Activated B cell treated with CpG ODN at 0.5 μM for 24 hours (primary cell): Measurements from ENCODE around the gene CACNG4. TPM values are rescaled to one million over a fixed set of nuclear protein-coding genes. Genes with fewer than 3 reads are reported as not detected.
"Not testable (repeated sequence)": the region's sequence is repeated elsewhere in the genome, so short reads cannot be mapped to it uniquely, and the experiment has no call there.

Experiments used
- ATAC-seq: fragments of 200-7000 bp; cut with Tn5 transposase; one replicate; pipeline ENCODE4 v1.10.0; 2021; ENCODE audit warnings: low read depth, mild to moderate bottlenecking, moderate library complexity
- CTCF ChIA-PET: fragments of 350-600 bp; sonication (Branson Sonifier 250); formaldehyde crosslinking; loops from one replicate; lab custom pipeline; 2021; ENCODE audit warnings: antibody characterized with exemption; lab: Charles Lee
- POLR2A ChIA-PET: fragments of 350-600 bp; sonication (Branson Sonifier 250); formaldehyde crosslinking; loops from one replicate; lab custom pipeline; 2021; ENCODE audit warnings: antibody characterized with exemption; lab: Charles Lee
- DNase-seq: peaks from one replicate; pipeline ENCODE4 v3.0.0; 2022
- H3K27ac Mint-ChIP-seq: one replicate; pipeline ENCODE4 v1.8.0; 2020; ENCODE audit warnings: mixed read lengths
- H3K27me3 Mint-ChIP-seq: one replicate; pipeline ENCODE4 v1.8.0; 2021; ENCODE audit warnings: mixed read lengths
- H3K36me3 Mint-ChIP-seq: one replicate; pipeline ENCODE4 v1.8.0; 2021; ENCODE audit warnings: low read depth, mixed read lengths
- H3K4me1 Mint-ChIP-seq: one replicate; pipeline ENCODE4 v1.8.0; 2021; ENCODE audit warnings: mixed read lengths
- H3K4me3 Mint-ChIP-seq: one replicate; pipeline ENCODE4 v1.8.0; 2020; ENCODE audit warnings: mild to moderate bottlenecking, mixed read lengths
- H3K9me3 Mint-ChIP-seq: one replicate; pipeline ENCODE4 v1.8.0; 2020; ENCODE audit warnings: mixed read lengths
- intact Hi-C: fragments of 100-400 bp; cut with micrococcal nuclease; formaldehyde crosslinking; loops from one replicate; pipeline ENCODE4 v1.15.1; 2024
- total RNA-seq: library from RNA; stranded (reverse); gene quantifications from 2 replicates; pipeline ENCODE4 v1.2.3, GENCODE V29; 2022
- TF ChIP-seq, protein P1 (sequence below): fragments of 200-600 bp; IDR thresholded peaks from one replicate; pipeline ENCODE4 v1.8.0; 2022; ENCODE audit warnings: antibody characterized with exemption, mild to moderate bottlenecking

CACNG4 gene
- total RNA-seq, 1 donor from 2014 or later, result not detected

DNA sequence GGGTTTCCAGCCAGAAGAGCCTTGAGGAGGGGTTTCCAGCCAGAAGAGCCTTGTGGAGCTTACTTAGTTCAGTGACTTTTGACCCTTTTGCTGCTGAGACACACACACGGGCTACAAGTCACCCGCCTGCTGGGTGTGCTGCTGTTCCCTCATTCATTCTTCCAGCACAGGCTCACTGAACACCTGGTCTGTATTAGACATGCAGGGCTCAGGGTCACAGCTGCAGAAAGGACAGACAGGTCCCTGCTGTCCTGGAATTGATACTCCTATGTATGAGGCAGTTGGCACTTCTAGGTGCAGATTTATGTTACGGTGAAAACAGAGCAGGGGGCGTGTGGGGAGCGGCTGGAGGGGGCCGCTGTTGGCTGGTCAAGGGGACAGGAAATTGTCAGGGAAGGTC, 6.8 kb downstream of the CACNG4 start:
- DNase-seq (no peak), ATAC-seq (no peak)
- no peaks in the 10 kb centered on the region for H3K36me3 Mint-ChIP-seq
- intact Hi-C loops, result no loop called here
- CTCF ChIA-PET, result no interaction called here
- TF ChIP-seq, protein P1, sequence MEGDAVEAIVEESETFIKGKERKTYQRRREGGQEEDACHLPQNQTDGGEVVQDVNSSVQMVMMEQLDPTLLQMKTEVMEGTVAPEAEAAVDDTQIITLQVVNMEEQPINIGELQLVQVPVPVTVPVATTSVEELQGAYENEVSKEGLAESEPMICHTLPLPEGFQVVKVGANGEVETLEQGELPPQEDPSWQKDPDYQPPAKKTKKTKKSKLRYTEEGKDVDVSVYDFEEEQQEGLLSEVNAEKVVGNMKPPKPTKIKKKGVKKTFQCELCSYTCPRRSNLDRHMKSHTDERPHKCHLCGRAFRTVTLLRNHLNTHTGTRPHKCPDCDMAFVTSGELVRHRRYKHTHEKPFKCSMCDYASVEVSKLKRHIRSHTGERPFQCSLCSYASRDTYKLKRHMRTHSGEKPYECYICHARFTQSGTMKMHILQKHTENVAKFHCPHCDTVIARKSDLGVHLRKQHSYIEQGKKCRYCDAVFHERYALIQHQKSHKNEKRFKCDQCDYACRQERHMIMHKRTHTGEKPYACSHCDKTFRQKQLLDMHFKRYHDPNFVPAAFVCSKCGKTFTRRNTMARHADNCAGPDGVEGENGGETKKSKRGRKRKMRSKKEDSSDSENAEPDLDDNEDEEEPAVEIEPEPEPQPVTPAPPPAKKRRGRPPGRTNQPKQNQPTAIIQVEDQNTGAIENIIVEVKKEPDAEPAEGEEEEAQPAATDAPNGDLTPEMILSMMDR, result no peak
- no peaks in the 10 kb centered on the region for H3K9me3 Mint-ChIP-seq
- H3K27me3 Mint-ChIP-seq, result peaks cover 41% of the 10 kb centered on the region
- no peak overlapping the region for H3K4me3 Mint-ChIP-seq
- H3K27ac Mint-ChIP-seq, result no peak overlapping the region
- POLR2A ChIA-PET, result no interaction called here
- H3K4me1 Mint-ChIP-seq, result peaks cover 5% of the 10 kb centered on the region

DNA sequence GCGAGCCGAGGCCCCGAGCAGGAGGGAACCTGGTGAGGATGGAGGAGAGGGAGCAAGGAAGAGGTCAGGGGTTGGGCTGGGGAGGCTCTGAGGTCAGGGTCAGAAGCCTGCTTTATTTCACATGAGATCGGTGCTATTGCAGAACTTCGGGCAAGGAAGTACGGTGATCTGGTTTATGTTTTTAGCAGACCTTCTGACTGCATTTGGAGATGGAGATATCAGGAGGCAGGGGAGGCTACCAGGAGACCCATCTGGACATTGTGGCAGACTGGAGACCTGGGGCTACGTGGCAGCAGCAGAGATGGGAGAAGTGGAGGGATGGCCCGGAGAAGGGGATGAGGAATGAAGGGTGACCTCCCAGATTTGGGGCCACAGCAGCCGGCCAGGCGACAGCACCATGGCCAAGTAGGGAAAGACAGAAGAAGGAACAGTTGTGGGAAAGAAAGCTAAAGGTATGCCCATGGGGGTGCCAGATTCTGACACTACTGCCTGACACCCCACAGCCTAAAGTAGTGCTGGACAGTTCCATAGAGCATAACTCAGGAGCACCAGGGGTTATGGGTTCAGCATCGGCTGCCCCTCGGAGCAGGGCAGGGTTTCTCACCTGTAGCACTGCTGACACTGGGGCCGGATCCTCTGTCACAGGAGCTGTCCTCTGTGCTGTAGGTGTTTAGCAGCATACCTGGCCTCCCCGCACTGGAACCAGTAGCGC, 7.4 kb downstream of the CACNG4 start:
- intact Hi-C loops, result no loop called here
- TF ChIP-seq, protein P1, result no peak
- POLR2A ChIA-PET, result no interaction called here
- ATAC-seq, result no peak
- CTCF ChIA-PET, result no interaction called here
- Mint-ChIP-seq H3K9me3 (no peaks in the 10 kb centered on the region), H3K36me3 (no peaks in the 10 kb centered on the region), H3K4me1 (no peaks in the 10 kb centered on the region), H3K4me3 (no peak overlapping the region), H3K27ac (no peak overlapping the region), H3K27me3 (peaks cover 38% of the 10 kb centered on the region)
- DNase-seq, result no peak

DNA sequence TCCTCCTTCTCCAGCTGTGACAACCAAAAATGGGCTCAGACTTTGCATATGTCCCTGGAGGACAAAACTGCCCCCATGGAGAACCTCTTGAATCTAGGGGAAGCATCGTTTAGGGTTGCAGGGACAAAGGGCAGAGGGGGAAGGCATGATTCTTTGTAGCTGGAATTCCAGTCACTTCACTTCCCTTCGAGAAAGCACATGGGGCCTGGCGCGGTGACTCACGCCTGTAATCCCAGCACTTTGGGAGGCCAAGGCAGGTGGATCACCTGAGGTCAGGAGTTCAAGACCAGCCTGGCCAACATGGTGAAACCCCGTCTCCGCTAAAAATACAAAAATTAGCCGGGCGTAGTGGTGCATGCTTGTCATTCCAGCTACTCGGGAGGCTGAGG, 7.9 kb downstream of the CACNG4 start:
- H3K4me3 Mint-ChIP-seq, POLR2A ChIA-PET, H3K4me1 Mint-ChIP-seq, H3K27ac Mint-ChIP-seq, H3K36me3 Mint-ChIP-seq, DNase-seq, intact Hi-C loops, H3K9me3 Mint-ChIP-seq, CTCF ChIA-PET, ATAC-seq: not testable (repeated sequence)
- H3K27me3 Mint-ChIP-seq, result peaks cover 36% of the 10 kb centered on the region

DNA sequence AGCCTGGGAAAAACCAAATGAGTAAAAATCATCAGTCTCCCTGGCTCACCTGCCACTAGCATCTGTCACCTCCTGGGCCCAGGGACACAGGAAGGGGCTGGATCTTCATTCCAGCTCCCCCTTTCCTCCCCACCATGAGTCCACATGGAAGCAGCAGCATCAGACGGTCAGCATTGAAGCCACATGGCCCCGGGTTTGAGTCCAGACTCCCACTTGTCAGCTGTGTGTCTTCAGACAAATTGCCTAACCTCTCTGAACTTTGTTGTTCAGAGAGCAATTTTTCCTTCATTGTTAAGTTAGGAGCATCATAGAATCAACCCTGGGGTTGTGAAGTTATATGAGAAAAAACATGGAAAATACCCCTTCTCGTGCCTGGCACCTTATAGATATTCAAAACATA, 10.7 kb downstream of the CACNG4 start:
- Mint-ChIP-seq H3K36me3 (no peaks in the 10 kb centered on the region), H3K27me3 (peaks cover 22% of the 10 kb centered on the region), H3K4me1 (no peaks in the 10 kb centered on the region), H3K9me3 (no peaks in the 10 kb centered on the region), H3K27ac (no peak overlapping the region), H3K4me3 (no peak overlapping the region)
- DNase-seq (no peak), ATAC-seq (no peak)
- POLR2A ChIA-PET, result no interaction called here
- intact Hi-C loops, result no loop called here
- CTCF ChIA-PET, result no interaction called here
- TF ChIP-seq, protein P1, result no peak

DNA sequence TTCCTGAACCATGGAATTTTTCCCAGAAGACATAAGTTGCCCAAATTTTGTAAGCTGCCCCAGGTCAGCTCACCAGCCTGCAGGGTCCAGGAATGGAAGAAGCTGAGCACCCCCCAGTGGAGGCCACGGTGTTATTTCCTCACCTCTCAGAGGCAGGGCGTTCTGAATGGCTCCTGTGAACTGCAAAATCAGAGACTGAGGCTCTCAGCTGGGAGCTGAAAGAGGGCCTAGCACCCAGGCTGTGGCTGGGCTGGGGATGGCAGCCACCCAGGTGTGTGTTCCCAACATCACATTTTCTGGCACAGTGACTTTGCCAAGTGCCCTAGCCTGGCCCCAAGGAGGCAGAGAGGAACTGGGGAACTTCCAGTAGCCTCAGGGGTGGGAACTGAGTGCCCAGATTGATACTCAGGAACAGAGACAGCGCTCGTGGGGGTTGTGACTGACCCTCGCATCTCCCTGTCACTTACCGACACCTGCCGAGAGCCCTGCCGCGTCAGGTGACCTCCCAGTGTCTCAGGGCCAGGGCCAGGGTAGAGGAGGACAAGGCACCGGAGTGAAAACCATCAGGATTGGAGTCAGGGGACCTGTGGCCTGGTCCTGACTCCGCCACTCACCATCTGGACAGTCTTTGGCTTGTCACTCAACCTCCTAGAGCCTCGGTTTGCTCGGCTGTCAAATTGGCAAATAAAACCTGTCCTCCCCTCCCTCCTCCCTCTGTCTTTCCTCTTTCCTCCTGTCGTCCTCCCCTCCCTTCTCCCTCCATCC, 11.3 kb downstream of the CACNG4 start:
- Mint-ChIP-seq H3K27ac (no peak overlapping the region), H3K9me3 (no peaks in the 10 kb centered on the region), H3K36me3 (no peaks in the 10 kb centered on the region), H3K4me3 (no peak overlapping the region), H3K27me3 (peaks cover 16% of the 10 kb centered on the region), H3K4me1 (no peaks in the 10 kb centered on the region)
- ATAC-seq, result no peak
- POLR2A ChIA-PET, result no interaction called here
- TF ChIP-seq, protein P1, result no peak
- intact Hi-C loops, result no loop called here
- no peak for DNase-seq
- CTCF ChIA-PET, result no interaction called here
